GM15510 (cell line): ENCODE measurements around the gene CAMK1D.

ENCODE experiments used
- POLR2A ChIP-seq: IDR thresholded peaks from 3 replicates; pipeline ENCODE4 v1.6.1; 2011; ENCODE audit warnings: borderline replicate concordance; ENCODE audit not compliant: insufficient read length; ENCODE audit errors: extremely low read depth

CAMK1D gene

GRCh38 chr10:12742771-12743170 lies 393.4 kb downstream of the CAMK1D start:
- TF ChIP-seq POLR2A = no peak

GRCh38 chr10:12743941-12744340 lies 394.6 kb downstream of the CAMK1D start:
- no peak for TF ChIP-seq POLR2A

- TF ChIP-seq POLR2A = no peak
Observed at GRCh38 chr10:12748186-12748585, 398.8 kb downstream of the CAMK1D start.

- TF ChIP-seq POLR2A = no peak
Observed at GRCh38 chr10:12749760-12750478, 400.6 kb downstream of the CAMK1D start.

- TF ChIP-seq POLR2A = no peak
Observed at GRCh38 chr10:12750526-12751201, 401.3 kb downstream of the CAMK1D start.

GRCh38 chr10:12755075-12755474 lies 405.7 kb downstream of the CAMK1D start:
- no peak for TF ChIP-seq POLR2A

GRCh38 chr10:12757351-12757750 lies 408.0 kb downstream of the CAMK1D start:
- no peak for TF ChIP-seq POLR2A

- no peak for TF ChIP-seq POLR2A
Observed at GRCh38 chr10:12758271-12758670, 408.9 kb downstream of the CAMK1D start.

- TF ChIP-seq POLR2A = no peak
Observed at GRCh38 chr10:12766223-12766622, 416.9 kb downstream of the CAMK1D start.

- TF ChIP-seq POLR2A = no peak
Observed at GRCh38 chr10:12768156-12769100, 419.1 kb downstream of the CAMK1D start.

GRCh38 chr10:12769323-12770044 lies 420.1 kb downstream of the CAMK1D start:
- no peak for TF ChIP-seq POLR2A

GRCh38 chr10:12771981-12772760 lies 422.8 kb downstream of the CAMK1D start:
- no peak for TF ChIP-seq POLR2A

GRCh38 chr10:12772797-12773587 lies 423.6 kb downstream of the CAMK1D start:
- no peak for TF ChIP-seq POLR2A
